Kidney (tissue), 14 donors: Measurements from ENCODE around the gene GATA3. TPM values are rescaled to one million over a fixed set of nuclear protein-coding genes. Genes with fewer than 3 reads are reported as not detected.

Source experiments
- DNase-seq, 5 donors: peaks; one replicate each; pipeline ENCODE4 v3.0.0-alpha.2; 2013 to 2020
- FAIRE-seq: peaks from 2 replicates; lab custom pipeline; 2012; peaks lifted over from hg19 to GRCh38; lab: Jason Lieb, UNC
- H3K27ac ChIP-seq, 2 donors: one replicate each; pipeline ENCODE4 v1.7.0; 2013; ENCODE audit warnings: low read depth in 2 of 2, low read length in 2 of 2, inconsistent platforms in 1 of 2
- H3K27me3 ChIP-seq: one replicate; pipeline ENCODE4 v1.7.1; 2013; ENCODE audit warnings: low read length, inconsistent platforms; ENCODE audit not compliant: control insufficient read depth, insufficient read depth
- H3K36me3 ChIP-seq, 3 donors: one replicate each; pipeline versions ENCODE4 v1.7.0 to v1.7.1; 2013; ENCODE audit warnings: low read length in 3 of 3, control low read depth in 1 of 3, inconsistent platforms in 1 of 3; ENCODE audit not compliant: insufficient read depth in 3 of 3, control insufficient read depth in 2 of 3
- H3K4me1 ChIP-seq, 3 donors: one replicate each; pipeline versions ENCODE4 v1.7.0 to v1.7.1; 2013; ENCODE audit warnings: low read length in 3 of 3, inconsistent platforms in 1 of 3, low read depth in 1 of 3; ENCODE audit not compliant: control insufficient read depth in 2 of 3, insufficient read depth in 2 of 3
- H3K4me3 ChIP-seq, 3 donors: one replicate each; pipeline versions ENCODE4 v1.7.0 to v1.8.1; 2013; ENCODE audit warnings: low read length in 3 of 3, control low read depth in 1 of 3, inconsistent platforms in 1 of 3
- H3K9ac ChIP-seq, 3 donors: one replicate each; pipeline versions ENCODE4 v1.7.0 to v1.7.1; 2013; ENCODE audit warnings: low read length in 3 of 3, control low read depth in 1 of 3, inconsistent platforms in 1 of 3
- H3K9me3 ChIP-seq, 3 donors: one replicate each; pipeline versions ENCODE4 v1.7.0 to v1.7.1; 2013; ENCODE audit warnings: low read length in 3 of 3, control low read depth in 1 of 3, inconsistent platforms in 1 of 3; ENCODE audit not compliant: control insufficient read depth in 2 of 3, insufficient read depth in 1 of 3
- intact Hi-C: fragments of 100-400 bp; cut with DNase I; formaldehyde crosslinking; loops from one replicate; pipeline ENCODE4 v1.11.1; 2022
- polyA plus RNA-seq: library from polyadenylated mRNA; stranded (reverse); fragments of 350-450 nt; fragmentation: Illumina TruSeq; extraction: RNeasy Lipid Tissue Mini Kit (QIAGEN cat#74804); gene quantifications from one replicate; pipeline ENCODE4 v1.2.3, GENCODE V29; 2014; ENCODE audit warnings: low read depth, low replicate concordance; ENCODE audit not compliant: insufficient read depth
- total RNA-seq: library from RNA; stranded (reverse); fragmentation: NEBNext Ultra II Directional; extraction: Animal tissue kit (Norgen Biotek cat#: 25700); gene quantifications from one replicate; pipeline ENCODE4 v1.2.1, GENCODE V29; 2021
- TF ChIP-seq, protein P1 (sequence below): IDR thresholded peaks from 3 replicates; pipeline ENCODE4 v1.5.1; 2012; ENCODE audit warnings: mild to moderate bottlenecking, moderate library complexity, borderline replicate concordance; ENCODE audit not compliant: insufficient read depth; ENCODE audit errors: extremely low read depth
- donor health status: control.
- donor health status: control.
- donor health status: control.
- donor health status: control.
- donor health status: control.
- donor health status: DM: yes; HTN: yes; CAD: no.
- donor health status: Normal renal cell carcinoma (clear cell type).

The GATA3 gene
- total and polyA plus RNA-seq, 2 donors from 2014 or later: 23.5 to 45.9 TPM

- TF ChIP-seq, protein P1, sequence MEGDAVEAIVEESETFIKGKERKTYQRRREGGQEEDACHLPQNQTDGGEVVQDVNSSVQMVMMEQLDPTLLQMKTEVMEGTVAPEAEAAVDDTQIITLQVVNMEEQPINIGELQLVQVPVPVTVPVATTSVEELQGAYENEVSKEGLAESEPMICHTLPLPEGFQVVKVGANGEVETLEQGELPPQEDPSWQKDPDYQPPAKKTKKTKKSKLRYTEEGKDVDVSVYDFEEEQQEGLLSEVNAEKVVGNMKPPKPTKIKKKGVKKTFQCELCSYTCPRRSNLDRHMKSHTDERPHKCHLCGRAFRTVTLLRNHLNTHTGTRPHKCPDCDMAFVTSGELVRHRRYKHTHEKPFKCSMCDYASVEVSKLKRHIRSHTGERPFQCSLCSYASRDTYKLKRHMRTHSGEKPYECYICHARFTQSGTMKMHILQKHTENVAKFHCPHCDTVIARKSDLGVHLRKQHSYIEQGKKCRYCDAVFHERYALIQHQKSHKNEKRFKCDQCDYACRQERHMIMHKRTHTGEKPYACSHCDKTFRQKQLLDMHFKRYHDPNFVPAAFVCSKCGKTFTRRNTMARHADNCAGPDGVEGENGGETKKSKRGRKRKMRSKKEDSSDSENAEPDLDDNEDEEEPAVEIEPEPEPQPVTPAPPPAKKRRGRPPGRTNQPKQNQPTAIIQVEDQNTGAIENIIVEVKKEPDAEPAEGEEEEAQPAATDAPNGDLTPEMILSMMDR: no peak
- intact Hi-C loops: no loop called here
- Histone ChIP-seq H3K27me3 (no peaks in the 10 kb centered on the region), H3K9me3 (no peaks in the 10 kb centered on the region), H3K4me3 (no peak overlapping the region), H3K27ac (no peak overlapping the region), H3K9ac (no peak overlapping the region), H3K36me3 (no peaks in the 10 kb centered on the region), H3K4me1 (no peaks in the 10 kb centered on the region)
- FAIRE-seq (no peak), DNase-seq (no peak)
These were observed 57.9 kb downstream of the GATA3 start for GRCh38 chr10:8112230-8112905.

DNA sequence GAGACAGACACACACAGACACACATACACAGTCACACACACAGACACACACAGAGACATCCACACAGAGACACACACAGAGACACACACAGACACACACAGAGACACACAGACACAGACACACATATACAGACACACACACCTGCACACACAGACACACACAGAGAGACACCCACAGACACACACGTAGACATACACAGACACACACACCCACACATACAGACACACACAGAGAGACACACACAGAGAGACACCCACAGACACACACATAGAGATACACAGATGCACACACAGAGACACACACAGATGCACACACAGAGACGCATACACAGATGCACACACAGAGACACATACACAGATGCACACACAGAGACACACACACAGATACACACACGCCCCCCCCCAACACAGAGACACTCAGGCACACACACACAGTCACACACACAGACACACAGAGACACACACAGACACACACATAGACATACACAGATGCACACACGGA, 58.5 kb downstream of the GATA3 start:
- DNase-seq: no peak
- Histone ChIP-seq H3K27me3 (no peaks in the 10 kb centered on the region), H3K4me3 (no peak overlapping the region), H3K4me1 (no peaks in the 10 kb centered on the region), H3K9ac (no peak overlapping the region), H3K27ac (no peak overlapping the region), H3K9me3 (no peaks in the 10 kb centered on the region), H3K36me3 (no peaks in the 10 kb centered on the region)
- no peak for FAIRE-seq
- TF ChIP-seq, protein P1: no peak
- intact Hi-C loops: no loop called here

DNA sequence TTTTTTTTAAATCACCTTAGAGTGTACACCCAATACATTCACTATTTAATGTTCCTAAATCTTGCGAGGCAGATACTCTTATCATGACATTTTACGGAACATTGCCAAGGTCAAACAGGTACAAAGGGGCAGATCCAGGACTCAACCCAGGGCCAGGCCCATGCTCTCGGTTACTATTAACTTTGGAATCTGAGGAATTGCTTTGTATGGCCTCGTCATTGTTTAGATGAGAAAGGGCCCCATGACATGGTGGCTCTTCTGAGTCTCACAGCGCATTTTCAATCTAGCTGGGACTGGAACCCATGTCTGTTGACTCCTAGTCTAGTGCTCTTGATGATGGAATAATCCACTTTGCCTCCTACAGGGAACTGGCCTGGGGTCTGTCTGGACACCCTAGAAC, 59.1 kb downstream of the GATA3 start:
- Histone ChIP-seq H3K27ac (no peak overlapping the region), H3K4me3 (no peak overlapping the region), H3K36me3 (no peaks in the 10 kb centered on the region), H3K4me1 (no peaks in the 10 kb centered on the region), H3K9me3 (no peaks in the 10 kb centered on the region), H3K27me3 (no peaks in the 10 kb centered on the region), H3K9ac (no peak overlapping the region)
- DNase-seq: no peak
- intact Hi-C loops: no loop called here
- FAIRE-seq: no peak
- TF ChIP-seq, protein P1: no peak
